ENCODE measurements around the gene PIK3R1. TPM values are rescaled to one million over a fixed set of nuclear protein-coding genes. Genes with fewer than 3 reads are reported as not detected.

PIK3R1 gene
- polyA plus RNA-seq, 1 experiment: 7.6 TPM

- ChIA-PET CTCF (no interaction called here), POLR2A (no interaction called here)
- TF ChIP-seq CTCF (IDR thresholded peaks at IDR 0.05; ENCODE audit: low read depth, low read length): no peak
- Histone ChIP-seq H3K27me3 (ENCODE audit: control insufficient read depth, insufficient read depth, low read length) (no peaks in the 10 kb centered on the region), H3K4me3 (ENCODE audit: low read depth, low read length) (no peak overlapping the region), H3K27ac (ENCODE audit: low read depth, low read length) (no peak overlapping the region), H3K9me3 (ENCODE audit: control insufficient read depth, insufficient read depth, low read length) (no peaks in the 10 kb centered on the region)
- DNase-seq (ENCODE audit: low read depth, low spot score): no peak
Measured at GRCh38 chr5:68178579-68178978, 37.0 kb upstream of the PIK3R1 start.

GRCh38 chr5:68180121-68181038, 35.2 kb upstream of the PIK3R1 start:
- Histone ChIP-seq H3K27ac (ENCODE audit: low read depth, low read length) (no peak overlapping the region), H3K4me3 (ENCODE audit: low read depth, low read length) (no peak overlapping the region), H3K27me3 (ENCODE audit: control insufficient read depth, insufficient read depth, low read length) (no peaks in the 10 kb centered on the region), H3K9me3 (ENCODE audit: control insufficient read depth, insufficient read depth, low read length) (no peaks in the 10 kb centered on the region; the same call in 1 of the 2 replicates)
- no peak for TF ChIP-seq CTCF (IDR thresholded peaks at IDR 0.05; ENCODE audit: low read depth, low read length)
- CTCF ChIA-PET: no interaction called here
- DNase-seq (ENCODE audit: low read depth, low spot score): no peak
- POLR2A ChIA-PET: no interaction called here

GRCh38 chr5:68181039-68181599, 34.4 kb upstream of the PIK3R1 start:
- DNase-seq (ENCODE audit: low read depth, low spot score): no peak
- no peaks in the 10 kb centered on the region for H3K27me3 ChIP-seq (ENCODE audit: control insufficient read depth, insufficient read depth, low read length)
- H3K4me3 ChIP-seq (ENCODE audit: low read depth, low read length): no peak overlapping the region
- CTCF ChIA-PET: no interaction called here
- POLR2A ChIA-PET: no interaction called here
- peaks cover 3% of the 10 kb centered on the region; the same call in 1 of the 2 replicates for H3K9me3 ChIP-seq (ENCODE audit: control insufficient read depth, insufficient read depth, low read length)
- no peak overlapping the region for H3K27ac ChIP-seq (ENCODE audit: low read depth, low read length)
- no peak for TF ChIP-seq CTCF (IDR thresholded peaks at IDR 0.05; ENCODE audit: low read depth, low read length)

- TF ChIP-seq CTCF (IDR thresholded peaks at IDR 0.05; ENCODE audit: low read depth, low read length): no peak
- Histone ChIP-seq H3K27ac (ENCODE audit: low read depth, low read length) (no peak overlapping the region), H3K4me3 (ENCODE audit: low read depth, low read length) (no peak overlapping the region), H3K9me3 (ENCODE audit: control insufficient read depth, insufficient read depth, low read length) (peaks cover 3% of the 10 kb centered on the region; the same call in 1 of the 2 replicates), H3K27me3 (ENCODE audit: control insufficient read depth, insufficient read depth, low read length) (no peaks in the 10 kb centered on the region)
- CTCF ChIA-PET: no interaction called here
- POLR2A ChIA-PET: no interaction called here
- no peak for DNase-seq (ENCODE audit: low read depth, low spot score)
Measured at GRCh38 chr5:68182094-68182493, 33.5 kb upstream of the PIK3R1 start.

GRCh38 chr5:68182534-68182933, 33.0 kb upstream of the PIK3R1 start:
- Histone ChIP-seq H3K27me3 (ENCODE audit: control insufficient read depth, insufficient read depth, low read length) (no peaks in the 10 kb centered on the region), H3K4me3 (ENCODE audit: low read depth, low read length) (no peak overlapping the region), H3K27ac (ENCODE audit: low read depth, low read length) (no peak overlapping the region), H3K9me3 (ENCODE audit: control insufficient read depth, insufficient read depth, low read length) (peaks cover 3% of the 10 kb centered on the region; the same call in 1 of the 2 replicates)
- TF ChIP-seq CTCF (IDR thresholded peaks at IDR 0.05; ENCODE audit: low read depth, low read length): no peak
- DNase-seq (ENCODE audit: low read depth, low spot score): no peak
- ChIA-PET CTCF (interaction anchor here (0.5 to 0.8 kb wide), 2 partner anchors 13 to 98 kb away, joined by 3 to 6 read pairs; no protein-coding TSS in a partner anchor), POLR2A (no interaction called here)

Data from AG04450 (cell line).